K562 (cell line): ENCODE data around the gene DNAJC17. TPM values are rescaled to one million over a fixed set of nuclear protein-coding genes. Genes with fewer than 3 reads are reported as not detected.

Source experiments
- FOXA1 ChIP-seq: fragments of 450-650 bp; IDR thresholded peaks from 2 replicates; pipeline ENCODE4 v1.6.1; 2016; ENCODE audit warnings: mild to moderate bottlenecking, borderline replicate concordance
- FOXP1 ChIP-seq: sonication (generic); formaldehyde crosslinking; IDR thresholded peaks from 2 replicates; pipeline ENCODE4 v1.8.0; 2022; ENCODE audit warnings: mild to moderate bottlenecking, missing genetic modification reagents
- GABPA ChIP-seq: fragments of 200-800 bp; sonication (Bioruptor generic); conservative IDR thresholded peaks from 2 replicates; pipeline ENCODE4 v1.6.1; 2016; ENCODE audit warnings: low read depth, missing genetic modification characterization, missing compliant biosample characterization
- GABPB2 ChIP-seq: fragments of 250-450 bp; sonication (Bioruptor Pico); conservative IDR thresholded peaks from 2 replicates; pipeline ENCODE4 v1.5.1; 2021; ENCODE audit warnings: mild to moderate bottlenecking
- JUNB ChIP-seq: fragments of 450-650 bp; formaldehyde crosslinking; conservative IDR thresholded peaks from 2 replicates; pipeline ENCODE4 v1.4.0; 2020; ENCODE audit warnings: mild to moderate bottlenecking
- KAT2B ChIP-seq: IDR thresholded peaks from one replicate; pipeline ENCODE4 v1.6.1; 2012; ENCODE audit warnings: low read depth, mild to moderate bottlenecking, control low read depth, inconsistent platforms, low read length, moderate library complexity
- SMAD3 ChIP-seq: fragments of 450-650 bp; formaldehyde crosslinking; conservative IDR thresholded peaks from 2 replicates; pipeline ENCODE4 v1.4.0; 2020; ENCODE audit warnings: mild to moderate bottlenecking
- ZFP36 ChIP-seq: fragments of 150-350 bp; IDR thresholded peaks from 2 replicates; pipeline ENCODE4 v1.6.1; 2018; ENCODE audit warnings: low read length, low read depth; ENCODE audit not compliant: partially characterized antibody
- ZNF766 ChIP-seq: fragments of 200-800 bp; sonication (Bioruptor generic); conservative IDR thresholded peaks from 2 replicates; pipeline ENCODE4 v1.6.1; 2016; ENCODE audit warnings: missing genetic modification characterization, missing compliant biosample characterization
- polyA plus RNA-seq, 8 experiments: library from polyadenylated mRNA; depleted of rRNA in 4 of 8; stranded (reverse) in 5 of 8; unstranded in 3 of 8; fragments of >200 nt; fragmentation: Nextera tagmentation in 2 of 8; fragmentation: Illumina TruSeq in 1 of 8; extraction: Ambion mirVana in 2 of 8; extraction: Trizol in 1 of 8; gene quantifications; 2 replicates each; pipeline versions ENCODE4 v1.2.1 to v1.2.3, GENCODE V29; 2011 to 2014; ENCODE audit warnings: inconsistent platforms in 1 of 8, missing spikeins in 1 of 8
- total RNA-seq, 7 experiments: library from RNA; depleted of rRNA in 6 of 7; stranded (reverse); fragments of >200 nt in 6 of 7; fragmentation: Illumina TruSeq in 2 of 7; extraction: Trizol in 2 of 7; gene quantifications; 2 replicates each; pipeline versions ENCODE4 v1.2.1 to v1.2.3, GENCODE V29; 2011 to 2021; ENCODE audit warnings: low replicate concordance in 1 of 7
- TF ChIP-seq, protein P1 (sequence below), 2 experiments: fragments of 450-650 bp in 1 of 2; sonication (generic) in 1 of 2; formaldehyde crosslinking in 1 of 2; IDR thresholded peaks; 2 replicates each; pipeline versions ENCODE4 v1.7.1 to v1.9.0; 2016 to 2022; ENCODE audit warnings: inconsistent platforms in 1 of 2, mild to moderate bottlenecking in 1 of 2, missing genetic modification reagents in 1 of 2
- TF ChIP-seq, protein P2 (sequence below): fragments of 450-650 bp; IDR thresholded peaks from 2 replicates; pipeline ENCODE4 v1.6.1; 2017; ENCODE audit warnings: antibody characterized with exemption, mild to moderate bottlenecking
- TF ChIP-seq, protein P3 (sequence below): fragments of 200-800 bp; sonication (Bioruptor generic); IDR thresholded peaks from 2 replicates; pipeline ENCODE4 v1.6.1; 2017; ENCODE audit warnings: missing genetic modification characterization, missing compliant biosample characterization

Gene DNAJC17
- total and polyA plus RNA-seq, 9 of the 15 experiments (the other 6 are each of a cell fraction or from before 2014, with no cell fraction given): 2.4 to 79.4 (median 44.2) TPM

DNA sequence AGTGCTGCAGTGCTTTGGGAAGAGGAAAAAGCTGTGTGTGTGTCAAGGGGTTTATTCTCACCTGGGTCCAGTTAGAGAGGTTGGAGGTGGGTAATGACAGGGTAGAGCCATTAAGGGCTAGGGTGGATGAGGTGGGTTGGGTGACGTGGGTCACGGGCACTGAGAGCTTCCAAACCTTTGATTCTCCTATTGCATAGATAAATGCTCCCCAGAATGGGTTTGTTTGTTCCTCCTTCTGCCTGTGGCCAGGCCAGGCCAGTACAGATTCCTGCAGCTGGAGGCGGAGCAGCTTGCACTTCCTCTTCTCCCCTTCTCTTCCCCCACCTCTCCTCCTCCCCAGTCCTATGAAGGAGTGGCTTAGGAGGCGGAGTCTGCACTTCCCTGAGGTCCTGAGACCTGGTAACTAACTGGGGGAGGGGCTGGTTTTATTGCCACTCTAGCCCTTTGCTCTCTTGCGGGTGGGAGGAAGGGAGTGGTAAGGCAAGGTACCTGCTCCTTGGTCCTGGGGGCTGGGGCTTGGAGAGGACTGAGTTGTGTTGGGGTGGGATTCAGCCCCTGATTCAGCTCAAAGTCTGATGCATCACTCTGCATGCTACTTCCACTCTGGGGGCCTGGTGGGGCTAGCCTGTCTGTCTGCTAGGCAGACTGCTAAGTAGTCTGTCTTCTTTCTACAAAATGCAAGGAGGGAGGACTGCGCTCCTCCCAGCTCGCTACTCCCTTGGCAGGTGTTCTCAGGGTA lies 40.1 kb upstream of the DNAJC17 start (continued):
- TF ChIP-seq, protein P1, sequence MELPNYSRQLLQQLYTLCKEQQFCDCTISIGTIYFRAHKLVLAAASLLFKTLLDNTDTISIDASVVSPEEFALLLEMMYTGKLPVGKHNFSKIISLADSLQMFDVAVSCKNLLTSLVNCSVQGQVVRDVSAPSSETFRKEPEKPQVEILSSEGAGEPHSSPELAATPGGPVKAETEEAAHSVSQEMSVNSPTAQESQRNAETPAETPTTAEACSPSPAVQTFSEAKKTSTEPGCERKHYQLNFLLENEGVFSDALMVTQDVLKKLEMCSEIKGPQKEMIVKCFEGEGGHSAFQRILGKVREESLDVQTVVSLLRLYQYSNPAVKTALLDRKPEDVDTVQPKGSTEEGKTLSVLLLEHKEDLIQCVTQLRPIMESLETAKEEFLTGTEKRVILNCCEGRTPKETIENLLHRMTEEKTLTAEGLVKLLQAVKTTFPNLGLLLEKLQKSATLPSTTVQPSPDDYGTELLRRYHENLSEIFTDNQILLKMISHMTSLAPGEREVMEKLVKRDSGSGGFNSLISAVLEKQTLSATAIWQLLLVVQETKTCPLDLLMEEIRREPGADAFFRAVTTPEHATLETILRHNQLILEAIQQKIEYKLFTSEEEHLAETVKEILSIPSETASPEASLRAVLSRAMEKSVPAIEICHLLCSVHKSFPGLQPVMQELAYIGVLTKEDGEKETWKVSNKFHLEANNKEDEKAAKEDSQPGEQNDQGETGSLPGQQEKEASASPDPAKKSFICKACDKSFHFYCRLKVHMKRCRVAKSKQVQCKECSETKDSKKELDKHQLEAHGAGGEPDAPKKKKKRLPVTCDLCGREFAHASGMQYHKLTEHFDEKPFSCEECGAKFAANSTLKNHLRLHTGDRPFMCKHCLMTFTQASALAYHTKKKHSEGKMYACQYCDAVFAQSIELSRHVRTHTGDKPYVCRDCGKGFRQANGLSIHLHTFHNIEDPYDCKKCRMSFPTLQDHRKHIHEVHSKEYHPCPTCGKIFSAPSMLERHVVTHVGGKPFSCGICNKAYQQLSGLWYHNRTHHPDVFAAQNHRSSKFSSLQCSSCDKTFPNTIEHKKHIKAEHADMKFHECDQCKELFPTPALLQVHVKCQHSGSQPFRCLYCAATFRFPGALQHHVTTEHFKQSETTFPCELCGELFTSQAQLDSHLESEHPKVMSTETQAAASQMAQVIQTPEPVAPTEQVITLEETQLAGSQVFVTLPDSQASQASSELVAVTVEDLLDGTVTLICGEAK (IDR thresholded peaks at IDR 0.05): peak; percentile 56; the same call in 1 of the 2 replicates
- TF ChIP-seq, protein P1 (CRISPR knock-in tag; IDR thresholded peaks at IDR 0.05): no peak
- TF ChIP-seq ZNF766 (CRISPR knock-in tag) (no peak), GABPA (tag) (no peak; the same call in 1 of the 2 replicates), JUNB (CRISPR knock-in tag) (no peak), KAT2B (no peak), ZFP36 (peak; percentile 9), FOXA1 (no peak), FOXP1 (CRISPR knock-in tag) (no peak), SMAD3 (CRISPR knock-in tag) (no peak), GABPB2 (no peak)
- TF ChIP-seq, protein P2, sequence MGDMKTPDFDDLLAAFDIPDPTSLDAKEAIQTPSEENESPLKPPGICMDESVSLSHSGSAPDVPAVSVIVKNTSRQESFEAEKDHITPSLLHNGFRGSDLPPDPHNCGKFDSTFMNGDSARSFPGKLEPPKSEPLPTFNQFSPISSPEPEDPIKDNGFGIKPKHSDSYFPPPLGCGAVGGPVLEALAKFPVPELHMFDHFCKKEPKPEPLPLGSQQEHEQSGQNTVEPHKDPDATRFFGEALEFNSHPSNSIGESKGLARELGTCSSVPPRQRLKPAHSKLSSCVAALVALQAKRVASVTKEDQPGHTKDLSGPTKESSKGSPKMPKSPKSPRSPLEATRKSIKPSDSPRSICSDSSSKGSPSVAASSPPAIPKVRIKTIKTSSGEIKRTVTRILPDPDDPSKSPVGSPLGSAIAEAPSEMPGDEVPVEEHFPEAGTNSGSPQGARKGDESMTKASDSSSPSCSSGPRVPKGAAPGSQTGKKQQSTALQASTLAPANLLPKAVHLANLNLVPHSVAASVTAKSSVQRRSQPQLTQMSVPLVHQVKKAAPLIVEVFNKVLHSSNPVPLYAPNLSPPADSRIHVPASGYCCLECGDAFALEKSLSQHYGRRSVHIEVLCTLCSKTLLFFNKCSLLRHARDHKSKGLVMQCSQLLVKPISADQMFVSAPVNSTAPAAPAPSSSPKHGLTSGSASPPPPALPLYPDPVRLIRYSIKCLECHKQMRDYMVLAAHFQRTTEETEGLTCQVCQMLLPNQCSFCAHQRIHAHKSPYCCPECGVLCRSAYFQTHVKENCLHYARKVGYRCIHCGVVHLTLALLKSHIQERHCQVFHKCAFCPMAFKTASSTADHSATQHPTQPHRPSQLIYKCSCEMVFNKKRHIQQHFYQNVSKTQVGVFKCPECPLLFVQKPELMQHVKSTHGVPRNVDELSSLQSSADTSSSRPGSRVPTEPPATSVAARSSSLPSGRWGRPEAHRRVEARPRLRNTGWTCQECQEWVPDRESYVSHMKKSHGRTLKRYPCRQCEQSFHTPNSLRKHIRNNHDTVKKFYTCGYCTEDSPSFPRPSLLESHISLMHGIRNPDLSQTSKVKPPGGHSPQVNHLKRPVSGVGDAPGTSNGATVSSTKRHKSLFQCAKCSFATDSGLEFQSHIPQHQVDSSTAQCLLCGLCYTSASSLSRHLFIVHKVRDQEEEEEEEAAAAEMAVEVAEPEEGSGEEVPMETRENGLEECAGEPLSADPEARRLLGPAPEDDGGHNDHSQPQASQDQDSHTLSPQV: no peak
- TF ChIP-seq, protein P3, sequence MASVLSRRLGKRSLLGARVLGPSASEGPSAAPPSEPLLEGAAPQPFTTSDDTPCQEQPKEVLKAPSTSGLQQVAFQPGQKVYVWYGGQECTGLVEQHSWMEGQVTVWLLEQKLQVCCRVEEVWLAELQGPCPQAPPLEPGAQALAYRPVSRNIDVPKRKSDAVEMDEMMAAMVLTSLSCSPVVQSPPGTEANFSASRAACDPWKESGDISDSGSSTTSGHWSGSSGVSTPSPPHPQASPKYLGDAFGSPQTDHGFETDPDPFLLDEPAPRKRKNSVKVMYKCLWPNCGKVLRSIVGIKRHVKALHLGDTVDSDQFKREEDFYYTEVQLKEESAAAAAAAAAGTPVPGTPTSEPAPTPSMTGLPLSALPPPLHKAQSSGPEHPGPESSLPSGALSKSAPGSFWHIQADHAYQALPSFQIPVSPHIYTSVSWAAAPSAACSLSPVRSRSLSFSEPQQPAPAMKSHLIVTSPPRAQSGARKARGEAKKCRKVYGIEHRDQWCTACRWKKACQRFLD (CRISPR knock-in tag): no peak
